NOMO-1 treated with dmso at 0.1 percent for 144 hours (cell line): ENCODE measurements around the gene CHGA.

Experiments used
- DNase-seq: peaks from one replicate; lab custom pipeline; 2025; ENCODE audit not compliant: unreplicated experiment; lab: John Stamatoyannopoulos, UW

CHGA gene

DNA sequence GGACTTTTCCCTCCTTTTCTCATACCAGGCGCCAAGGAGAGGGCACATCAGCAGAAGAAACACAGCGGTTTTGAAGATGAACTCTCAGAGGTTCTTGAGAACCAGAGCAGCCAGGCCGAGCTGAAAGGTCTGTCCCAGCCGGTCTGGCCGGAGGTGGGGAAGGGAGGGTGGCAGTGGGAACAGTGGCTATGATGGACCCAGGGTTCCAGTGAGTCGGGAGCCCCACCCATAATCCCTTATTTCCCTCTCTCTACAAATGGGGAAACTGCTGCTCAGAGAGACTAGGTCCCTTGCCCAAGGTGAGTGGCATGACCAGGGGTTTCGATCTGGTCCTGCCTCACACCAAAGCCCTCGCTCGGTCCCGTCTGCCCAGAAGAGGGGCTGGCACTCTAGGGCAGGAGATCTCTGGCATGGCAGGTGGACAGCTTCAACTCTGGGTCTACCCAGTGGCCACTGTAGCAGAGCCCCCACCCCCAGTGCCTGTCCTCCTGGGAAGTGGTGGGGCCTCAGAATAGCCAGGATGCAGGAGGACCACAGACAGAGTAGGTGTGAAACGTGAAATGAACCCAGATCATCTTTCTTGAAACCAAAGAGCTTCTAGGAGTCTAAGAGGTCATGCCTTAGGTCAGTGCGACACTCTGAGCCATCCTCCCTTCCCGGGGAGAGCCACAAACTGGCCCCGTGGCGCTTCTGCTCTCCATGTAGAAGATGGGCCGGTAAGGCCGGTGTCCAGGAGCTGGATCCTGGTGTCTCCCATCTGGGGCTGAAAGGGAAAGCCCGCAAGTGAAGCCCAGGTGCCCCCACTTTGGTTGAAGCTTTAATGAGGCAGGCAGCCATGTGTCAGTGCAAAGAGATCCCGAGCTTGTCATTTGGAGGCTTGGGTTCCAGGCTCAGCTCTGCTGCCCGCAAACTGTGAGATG is 7.0 kb downstream of the CHGA start:
- no peak for DNase-seq

DNA sequence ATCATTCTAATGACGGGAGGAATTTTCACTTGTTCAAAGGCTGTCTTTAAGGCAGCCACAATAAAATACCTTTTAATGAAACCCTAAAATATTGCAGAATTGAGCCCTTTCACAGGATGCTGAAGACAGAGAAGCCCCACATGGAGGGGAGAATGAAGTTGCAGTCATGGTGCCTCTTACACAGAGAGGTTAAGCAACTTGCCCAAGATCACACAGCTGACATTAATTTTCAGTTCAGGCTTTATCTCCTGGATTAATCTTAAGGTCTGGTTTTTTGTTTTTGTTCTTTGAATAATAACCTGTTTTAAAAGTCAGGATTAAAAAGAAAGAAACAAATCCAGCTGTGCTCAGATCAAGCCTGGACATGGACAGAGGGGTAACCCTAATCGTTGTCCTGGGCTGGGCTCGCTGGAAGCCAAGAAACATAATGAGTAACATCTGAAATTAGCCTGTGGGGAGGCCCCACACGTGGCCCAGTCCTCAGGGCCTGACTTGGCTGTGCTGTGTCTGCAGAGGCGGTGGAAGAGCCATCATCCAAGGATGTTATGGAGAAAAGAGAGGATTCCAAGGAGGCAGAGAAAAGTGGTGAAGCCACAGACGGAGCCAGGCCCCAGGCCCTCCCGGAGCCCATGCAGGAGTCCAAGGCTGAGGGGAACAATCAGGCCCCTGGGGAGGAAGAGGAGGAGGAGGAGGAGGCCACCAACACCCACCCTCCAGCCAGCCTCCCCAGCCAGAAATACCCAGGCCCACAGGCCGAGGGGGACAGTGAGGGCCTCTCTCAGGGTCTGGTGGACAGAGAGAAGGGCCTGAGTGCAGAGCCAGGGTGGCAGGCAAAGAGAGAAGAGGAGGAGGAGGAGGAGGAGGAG is 8.0 kb downstream of the CHGA start:
- DNase-seq = no peak

DNA sequence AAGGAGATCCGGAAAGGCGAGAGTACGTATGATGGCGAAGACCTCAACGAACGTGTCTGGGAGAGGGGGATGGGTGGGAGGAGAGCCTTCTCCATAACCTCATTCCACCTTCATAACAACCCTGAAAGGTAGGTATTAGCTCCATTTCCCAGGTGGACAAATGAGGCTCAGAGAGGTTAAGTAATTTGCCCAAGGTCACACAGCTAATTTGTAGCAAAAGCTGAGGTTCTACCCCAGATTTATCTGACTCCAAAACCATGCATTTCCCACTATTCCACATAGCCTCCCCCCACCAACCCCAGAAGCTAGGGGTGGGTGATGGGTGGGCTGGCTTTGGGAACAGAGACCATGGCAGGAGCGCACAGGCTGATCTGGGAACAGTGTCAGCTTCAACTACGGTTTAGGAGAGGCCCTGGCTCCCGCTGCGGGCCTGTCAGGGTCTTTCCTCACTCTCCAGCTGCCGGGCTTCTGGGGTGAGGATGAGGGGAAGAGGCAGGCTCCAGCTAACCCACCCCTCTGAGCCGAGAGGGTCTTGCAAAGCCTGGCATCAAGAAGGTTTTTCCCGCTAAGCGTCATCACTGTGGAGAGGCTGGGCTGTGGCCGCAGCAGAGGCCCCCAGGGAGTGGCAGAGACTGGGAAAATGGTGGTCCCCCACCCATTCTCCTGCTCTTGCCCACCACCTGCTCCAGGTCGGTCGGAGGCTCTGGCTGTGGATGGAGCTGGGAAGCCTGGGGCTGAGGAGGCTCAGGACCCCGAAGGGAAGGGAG is 8.9 kb downstream of the CHGA start:
- DNase-seq = no peak

DNA sequence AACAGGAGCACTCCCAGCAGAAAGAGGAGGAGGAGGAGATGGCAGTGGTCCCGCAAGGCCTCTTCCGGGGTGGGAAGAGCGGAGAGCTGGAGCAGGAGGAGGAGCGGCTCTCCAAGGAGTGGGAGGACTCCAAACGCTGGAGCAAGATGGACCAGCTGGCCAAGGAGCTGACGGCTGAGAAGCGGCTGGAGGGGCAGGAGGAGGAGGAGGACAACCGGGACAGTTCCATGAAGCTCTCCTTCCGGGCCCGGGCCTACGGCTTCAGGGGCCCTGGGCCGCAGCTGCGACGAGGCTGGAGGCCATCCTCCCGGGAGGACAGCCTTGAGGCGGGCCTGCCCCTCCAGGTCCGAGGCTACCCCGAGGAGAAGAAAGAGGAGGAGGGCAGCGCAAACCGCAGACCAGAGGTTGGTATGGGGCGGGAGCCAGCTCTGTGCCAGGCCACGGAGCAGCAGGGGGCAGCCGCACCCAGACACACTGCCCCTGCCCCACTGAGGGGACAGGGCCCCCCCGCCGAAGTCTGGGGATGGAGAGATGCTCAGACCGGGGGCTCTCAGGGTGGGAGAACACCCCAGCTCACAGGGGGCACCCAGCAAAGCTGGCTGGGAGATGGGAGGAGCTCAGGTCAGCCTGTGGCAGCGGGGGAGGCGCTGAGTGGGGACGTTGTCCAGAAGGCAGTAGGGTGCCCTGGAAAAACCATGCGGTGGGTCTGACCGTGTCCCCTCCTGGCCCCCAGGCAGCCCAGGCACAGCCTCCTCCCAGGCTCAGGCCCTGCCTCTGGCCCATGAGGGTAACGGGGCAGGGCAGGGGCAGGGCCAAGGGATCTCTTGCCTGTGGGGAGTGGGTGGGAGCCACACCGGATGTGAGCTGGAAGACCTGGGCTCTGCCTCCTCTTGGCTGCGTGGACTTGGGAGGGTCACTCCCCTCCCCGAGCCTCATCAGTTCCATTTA is 9.8 kb downstream of the CHGA start:
- no peak for DNase-seq

DNA sequence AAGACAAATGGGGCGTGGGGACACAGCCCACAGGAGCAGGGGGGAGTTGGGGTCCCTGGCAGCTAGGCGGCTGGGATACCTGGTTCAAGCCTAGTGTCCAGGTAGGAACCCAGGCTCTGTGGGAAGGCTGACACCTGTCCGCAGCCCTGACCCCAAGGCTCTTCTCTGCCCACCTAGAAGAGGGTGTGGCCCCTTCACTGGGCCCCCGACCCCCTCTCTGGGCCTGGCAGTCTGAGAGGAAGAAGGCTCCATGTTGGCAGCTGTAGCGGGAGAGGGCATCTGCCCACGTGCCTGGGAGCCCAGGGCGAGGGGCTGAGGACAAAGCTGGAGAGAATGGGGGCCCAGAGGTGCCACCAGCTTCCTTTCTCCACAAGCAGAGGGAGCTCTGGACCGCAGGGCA is 10.5 kb downstream of the CHGA start:
- DNase-seq = no peak

DNA sequence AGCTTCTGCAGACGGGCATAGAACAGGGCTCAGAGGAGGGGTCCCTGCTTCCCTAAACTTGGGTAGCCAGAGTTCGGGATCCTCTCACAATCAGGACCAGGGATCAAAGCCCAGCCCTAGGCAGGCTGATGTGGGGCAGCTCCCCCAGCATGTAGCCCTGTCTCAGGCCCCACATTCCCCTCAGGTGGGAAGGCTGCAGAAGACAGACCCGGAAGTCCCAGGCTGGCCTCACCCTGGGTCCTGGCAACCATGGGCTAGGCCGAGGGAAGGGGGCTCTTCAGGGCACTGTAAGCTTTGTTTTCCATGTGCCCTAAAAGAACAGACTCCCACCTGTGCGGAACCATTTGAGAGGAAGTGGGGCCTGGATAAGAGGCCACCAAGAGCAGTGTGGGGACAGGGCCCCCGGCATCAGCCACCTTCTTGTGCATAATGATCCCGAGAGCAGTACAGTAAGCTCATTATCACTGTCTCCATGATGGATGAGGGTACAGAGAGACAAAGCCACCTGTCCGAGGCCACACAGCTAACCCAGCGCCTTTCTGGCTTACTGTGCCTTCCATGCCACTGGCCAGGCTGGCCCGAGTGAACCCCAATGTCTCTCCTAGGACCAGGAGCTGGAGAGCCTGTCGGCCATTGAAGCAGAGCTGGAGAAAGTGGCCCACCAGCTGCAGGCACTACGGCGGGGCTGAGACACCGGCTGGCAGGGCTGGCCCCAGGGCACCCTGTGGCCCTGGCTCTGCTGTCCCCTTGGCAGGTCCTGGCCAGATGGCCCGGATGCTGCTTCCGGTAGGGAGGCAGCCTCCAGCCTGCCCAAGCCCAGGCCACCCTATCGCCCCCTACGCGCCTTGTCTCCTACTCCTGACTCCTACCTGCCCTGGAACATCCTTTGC is 11.5 kb downstream of the CHGA start:
- DNase-seq = no peak

DNA sequence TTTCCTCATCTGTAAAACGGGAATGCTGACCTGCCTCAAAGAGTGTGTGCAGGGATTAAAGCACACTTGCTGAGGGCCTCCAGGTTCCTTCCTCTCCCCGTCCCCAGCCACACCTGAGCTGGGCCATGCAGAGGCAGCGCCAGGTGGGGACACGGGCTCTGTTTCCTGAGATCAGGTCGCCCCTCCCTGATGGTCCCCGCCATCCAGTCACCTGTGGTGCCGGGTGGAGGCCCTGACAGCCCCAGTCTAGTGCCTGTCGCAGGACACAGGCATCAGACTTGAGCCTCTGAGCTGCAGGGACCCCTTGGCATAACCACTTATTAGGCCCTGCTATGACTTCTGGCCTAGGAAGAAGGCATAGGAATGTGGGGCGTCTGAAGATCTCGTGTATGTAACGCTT is 12.5 kb downstream of the CHGA start:
- DNase-seq = no peak

DNA sequence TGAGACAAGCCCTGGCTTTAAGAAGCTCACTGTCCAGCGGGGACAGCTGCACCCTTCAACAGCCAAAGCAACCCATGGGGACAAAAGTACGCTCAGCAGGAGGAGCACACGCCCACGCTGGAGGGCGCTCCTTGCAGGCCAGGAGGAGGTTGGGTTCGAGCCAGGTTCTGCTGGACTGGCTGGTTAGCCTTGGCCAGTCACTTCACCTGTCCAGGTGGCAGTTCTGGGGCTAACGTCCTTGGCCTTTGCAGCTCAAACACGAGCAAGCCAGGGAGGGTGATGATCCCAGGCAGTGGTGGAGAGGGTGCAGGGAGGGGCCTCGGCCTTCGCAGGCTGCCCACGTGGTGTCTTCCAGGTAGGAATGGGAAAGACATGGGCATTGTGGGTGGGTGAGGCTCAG is 13.1 kb downstream of the CHGA start:
- DNase-seq = no peak

DNA sequence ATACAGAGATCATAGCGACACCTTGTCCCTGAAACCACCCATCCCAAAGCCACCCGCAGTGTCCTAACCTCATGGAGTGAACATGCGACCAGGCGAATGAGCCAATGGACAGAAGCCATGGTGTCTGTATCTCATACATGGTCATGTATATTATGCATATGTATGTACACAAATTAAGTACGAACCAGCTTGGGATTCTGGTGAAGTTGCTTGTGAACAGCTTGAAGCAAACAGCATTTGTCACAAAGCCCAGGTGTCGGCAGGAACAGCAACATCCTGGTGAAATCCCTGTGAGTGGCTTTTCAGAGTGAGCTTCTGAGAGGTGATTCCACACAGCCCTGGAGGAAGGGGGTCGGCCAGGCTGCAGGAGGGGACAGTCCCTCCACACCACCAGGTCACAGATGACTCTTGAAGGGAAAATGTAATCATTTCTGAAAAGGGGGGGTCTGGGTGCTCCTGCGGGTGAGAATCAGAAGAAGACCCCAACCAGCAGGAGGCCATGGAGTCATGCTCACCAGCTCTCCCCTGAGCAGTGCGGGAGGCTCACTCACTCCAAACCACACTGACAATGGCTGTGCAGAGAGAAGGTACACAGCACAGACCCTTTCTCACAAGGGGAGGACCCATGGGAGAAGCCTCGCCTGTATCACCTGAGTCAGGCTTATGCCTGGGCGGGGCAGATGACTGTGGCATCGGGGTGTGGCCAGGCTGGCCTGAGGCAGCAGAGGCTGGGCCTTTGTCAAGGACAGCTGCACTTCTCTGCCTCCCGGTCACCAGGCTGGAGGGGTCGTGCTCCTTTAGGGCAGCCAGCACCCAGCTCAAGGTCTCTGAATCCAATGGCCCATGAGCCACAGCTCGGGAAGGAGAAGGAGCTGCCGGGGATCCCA is 14.3 kb downstream of the CHGA start:
- no peak for DNase-seq

DNA sequence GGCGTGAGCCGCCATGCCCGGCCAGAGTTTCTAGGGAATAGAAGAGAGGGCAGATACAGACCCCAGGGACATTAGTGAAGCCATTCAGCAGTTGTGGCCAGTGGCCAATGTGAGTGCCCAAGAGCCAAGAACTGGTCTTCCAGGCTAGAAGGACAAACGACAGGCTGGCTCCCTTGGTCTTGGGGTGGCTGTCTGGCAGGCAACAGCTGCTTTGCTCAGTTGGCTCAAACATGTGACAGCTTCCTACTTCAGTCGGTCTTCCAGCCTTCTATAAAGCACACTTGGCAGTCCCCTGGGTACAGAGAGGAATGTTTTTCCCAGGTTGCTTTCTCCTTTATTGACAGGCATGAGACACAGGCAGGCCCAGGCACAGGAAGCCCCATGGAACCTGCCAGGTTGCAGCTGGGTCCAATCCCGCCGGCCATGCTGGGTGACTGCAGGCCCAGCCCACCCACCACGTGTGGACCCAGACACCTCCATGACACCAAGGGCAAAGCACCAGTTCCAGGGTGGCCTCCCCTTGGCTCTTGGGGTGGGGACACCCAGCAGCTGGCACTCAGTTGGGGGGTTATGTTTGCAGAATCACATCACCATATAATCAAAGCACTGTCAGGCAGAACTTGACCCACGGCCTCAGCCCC is 15.4 kb downstream of the CHGA start:
- no peak for DNase-seq

DNA sequence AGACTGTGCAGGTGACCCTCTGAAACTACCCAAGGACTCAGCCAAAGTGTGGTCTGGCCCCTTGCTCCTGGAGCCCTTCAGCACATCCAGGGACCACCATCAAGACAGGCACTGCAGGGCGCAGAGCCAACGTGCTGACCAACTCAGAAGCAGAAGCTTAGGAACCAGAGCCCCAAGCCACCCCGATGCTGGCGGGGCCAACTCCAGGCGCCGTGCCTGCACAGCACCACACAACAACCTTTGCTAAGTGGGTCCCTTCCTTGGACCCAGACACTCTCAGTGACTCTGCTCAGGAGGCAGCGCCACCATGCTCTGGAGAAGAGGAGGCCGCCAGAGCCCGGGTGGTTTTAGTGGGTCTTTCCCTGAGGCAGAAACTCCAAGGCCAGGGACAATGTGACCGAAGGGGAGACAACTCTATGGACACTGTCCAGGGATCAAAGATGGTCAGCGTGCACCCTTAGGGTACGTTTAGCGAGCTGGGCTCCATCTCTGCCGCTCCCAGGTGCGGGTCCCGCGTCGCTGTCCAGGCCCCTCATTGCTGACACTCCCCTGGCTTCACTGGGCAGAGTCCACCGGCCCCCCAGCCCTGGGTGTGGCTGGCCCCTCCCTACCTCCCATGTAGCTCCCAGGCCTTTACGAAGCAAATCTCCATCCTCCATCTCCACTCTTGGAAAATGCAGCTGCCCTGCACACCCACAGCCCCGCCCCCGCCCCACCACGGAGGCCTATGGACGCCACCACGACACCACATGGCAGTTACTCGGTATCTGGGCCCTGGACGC is 16.1 kb downstream of the CHGA start:
- DNase-seq = no peak

DNA sequence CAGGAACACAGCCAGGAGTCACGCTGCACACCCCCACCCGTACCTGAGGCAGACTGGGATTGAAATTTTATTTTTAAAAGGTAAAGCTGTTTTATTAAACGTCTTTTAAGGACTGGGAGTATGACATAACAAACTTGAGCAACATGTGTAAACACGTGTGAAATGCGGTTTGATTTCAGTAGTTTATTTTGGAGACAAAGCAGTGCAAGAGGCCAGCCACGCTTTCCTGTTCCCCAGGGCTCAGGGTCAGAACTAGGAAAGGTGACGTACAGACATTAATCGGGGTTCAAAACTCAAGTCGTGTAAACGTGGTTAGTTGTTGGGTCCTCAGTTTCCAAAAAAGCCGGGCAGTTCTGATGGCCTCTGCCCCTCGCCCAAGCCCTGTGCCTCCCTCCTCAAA is 16.7 kb downstream of the CHGA start:
- DNase-seq = no peak

DNA sequence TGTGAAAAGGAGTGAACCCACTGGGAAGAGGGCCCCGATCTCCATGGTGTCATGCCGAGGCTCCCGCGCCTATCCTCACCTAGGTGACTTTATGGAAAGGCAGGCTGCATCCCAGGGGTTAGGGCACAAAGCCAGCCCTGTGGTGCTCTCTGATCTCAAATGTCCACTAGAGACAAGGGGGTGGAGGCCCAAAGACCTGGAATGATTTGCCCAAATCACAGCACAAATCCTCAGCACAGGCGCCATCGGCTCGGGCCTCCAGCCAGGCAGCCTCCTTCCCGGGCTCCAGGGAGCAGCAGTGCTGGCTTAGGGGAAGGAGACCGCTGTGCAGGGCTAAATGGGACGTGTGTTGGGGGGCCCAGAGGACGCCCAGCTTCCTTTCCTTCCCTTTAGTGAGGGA is 17.6 kb downstream of the CHGA start:
- DNase-seq = no peak

DNA sequence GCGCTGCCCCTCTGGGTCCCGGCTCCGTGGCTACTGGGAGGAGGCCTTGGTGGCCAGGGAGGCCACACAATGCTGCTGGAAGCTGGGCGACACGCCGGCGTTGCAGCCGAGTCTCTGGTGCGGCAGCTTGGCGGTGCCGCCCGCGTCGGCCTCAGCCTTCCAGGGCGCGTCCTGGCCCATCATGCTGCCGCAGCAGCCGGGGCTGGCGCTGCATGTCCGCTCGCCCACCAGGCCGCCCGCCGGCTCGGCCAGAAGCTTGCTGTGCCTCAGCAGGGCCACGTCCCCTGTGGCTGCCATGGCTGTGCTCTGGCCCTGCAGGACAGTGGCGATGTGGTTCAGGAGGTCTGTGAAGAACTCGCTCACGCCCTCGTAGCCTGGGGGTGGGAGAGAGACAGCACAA is 18.6 kb downstream of the CHGA start:
- DNase-seq = no peak

DNA sequence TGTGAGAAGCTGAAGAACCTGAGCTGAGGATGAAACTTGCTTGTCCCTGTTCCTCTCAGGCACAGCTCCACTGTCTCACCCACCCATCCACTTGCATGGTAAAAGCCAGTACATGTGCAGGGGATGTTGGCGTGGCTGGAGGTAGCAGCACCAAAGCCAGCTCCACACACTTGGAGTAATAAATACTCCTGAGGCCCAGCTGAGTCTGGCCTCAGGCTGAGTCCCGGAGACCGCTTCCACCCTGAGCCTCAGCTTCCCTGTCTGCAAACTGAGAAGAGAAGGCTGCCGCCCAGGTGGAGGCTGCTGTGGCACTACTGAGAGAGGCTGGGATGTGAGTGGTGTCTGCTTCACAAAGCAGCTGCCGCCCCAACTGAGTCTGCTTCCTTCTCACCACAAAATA is 19.2 kb downstream of the CHGA start:
- no peak for DNase-seq

DNA sequence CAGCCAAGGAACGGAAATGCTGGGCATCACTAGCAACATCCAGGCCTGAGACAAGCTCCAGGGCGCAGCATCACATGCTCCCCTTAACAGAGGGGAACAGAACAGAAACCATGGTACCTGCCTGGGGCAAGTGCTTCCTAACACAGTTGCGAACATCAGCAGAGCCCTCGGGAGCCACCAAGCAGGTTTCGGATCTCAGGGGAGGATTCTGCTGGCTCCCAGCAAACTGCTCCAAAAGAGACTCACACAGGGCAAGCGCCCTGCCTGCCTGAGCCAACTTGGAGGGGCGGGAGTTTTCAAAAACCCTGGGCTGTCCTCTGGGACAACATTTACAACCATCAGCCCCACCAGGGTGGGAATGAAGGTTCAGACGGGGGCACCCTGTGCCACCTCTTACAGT is 19.6 kb downstream of the CHGA start:
- DNase-seq = no peak
